ENCODE measurements around the gene QRICH2. TPM values are rescaled to one million over a fixed set of nuclear protein-coding genes. Genes with fewer than 3 reads are reported as not detected.

QRICH2 gene
- total and polyA plus RNA-seq, 2 experiments from 2014 or later: 5.0 to 6.8 TPM

- Histone ChIP-seq H3K9me3 (ENCODE audit: low read depth) (no peaks in the 10 kb centered on the region), H3K4me1 (ENCODE audit: low read depth) (peaks cover 43% of the 10 kb centered on the region), H3K4me3 (peak overlapping the region; percentile 99), H3K36me3 (peaks cover 2% of the 10 kb centered on the region), H3K27ac (peak overlapping the region; percentile 80), H3K27me3 (no peaks in the 10 kb centered on the region)
- no peak for TF ChIP-seq CTCF (IDR thresholded peaks at IDR 0.05; ENCODE audit: low read depth, low read length)
- DNase-seq (ENCODE audit: low read depth in 1 of 2, low spot score in 1 of 2): peak; percentile 68 to 80
Measured at GRCh38 chr17:76265624-76266243, 42.3 kb downstream of the QRICH2 start.

- peak; percentile 98 to 100 for DNase-seq (ENCODE audit: low read depth in 1 of 2, low spot score in 1 of 2)
- H3K9me3 ChIP-seq (ENCODE audit: low read depth): no peaks in the 10 kb centered on the region
- H3K36me3 ChIP-seq: no peaks in the 10 kb centered on the region
- peaks cover 37% of the 10 kb centered on the region for H3K4me1 ChIP-seq (ENCODE audit: low read depth)
- no peaks in the 10 kb centered on the region for H3K27me3 ChIP-seq
- H3K4me3 ChIP-seq: peak within 1 kb of the TSS; percentile 99
- peak within 1 kb of the TSS; percentile 80 for H3K27ac ChIP-seq
- no peak for TF ChIP-seq CTCF (IDR thresholded peaks at IDR 0.05; ENCODE audit: low read depth, low read length)
Measured at GRCh38 chr17:76264755-76265623, 43.1 kb downstream of the QRICH2 start, which contains the start of gene UBALD2. Gene UBALD2, plus strand, starts transcription at chr17:76265348. Its CDS starts 158 bp downstream, at chr17:76265506.

GRCh38 chr17:76264425-76264754 lies 43.7 kb downstream of the QRICH2 start:
- DNase-seq (ENCODE audit: low read depth in 1 of 2, low spot score in 1 of 2): no peak
- H3K4me1 ChIP-seq (ENCODE audit: low read depth): peaks cover 33% of the 10 kb centered on the region
- H3K27me3 ChIP-seq: no peaks in the 10 kb centered on the region
- no peak for TF ChIP-seq CTCF (IDR thresholded peaks at IDR 0.05; ENCODE audit: low read depth, low read length)
- H3K36me3 ChIP-seq: no peaks in the 10 kb centered on the region
- H3K27ac ChIP-seq: no peak overlapping the region
- no peaks in the 10 kb centered on the region for H3K9me3 ChIP-seq (ENCODE audit: low read depth)
- H3K4me3 ChIP-seq: no peak overlapping the region

- no peaks in the 10 kb centered on the region for H3K27me3 ChIP-seq
- H3K36me3 ChIP-seq: no peaks in the 10 kb centered on the region
- no peak for DNase-seq (ENCODE audit: low read depth in 1 of 2, low spot score in 1 of 2)
- no peak overlapping the region for H3K27ac ChIP-seq
- peaks cover 28% of the 10 kb centered on the region for H3K4me1 ChIP-seq (ENCODE audit: low read depth)
- no peak for TF ChIP-seq CTCF (IDR thresholded peaks at IDR 0.05; ENCODE audit: low read depth, low read length)
- H3K9me3 ChIP-seq (ENCODE audit: low read depth): no peaks in the 10 kb centered on the region
- H3K4me3 ChIP-seq: no peak overlapping the region
Measured at GRCh38 chr17:76263896-76264295, 44.2 kb downstream of the QRICH2 start.

- no peaks in the 10 kb centered on the region for H3K9me3 ChIP-seq (ENCODE audit: low read depth)
- no peaks in the 10 kb centered on the region for H3K36me3 ChIP-seq
- H3K27ac ChIP-seq: no peak overlapping the region
- no peak for DNase-seq (ENCODE audit: low read depth in 1 of 2, low spot score in 1 of 2)
- H3K4me1 ChIP-seq (ENCODE audit: low read depth): peaks cover 18% of the 10 kb centered on the region
- TF ChIP-seq CTCF (IDR thresholded peaks at IDR 0.05; ENCODE audit: low read depth, low read length): no peak
- no peaks in the 10 kb centered on the region for H3K27me3 ChIP-seq
- H3K4me3 ChIP-seq: no peak overlapping the region
Measured at GRCh38 chr17:76262732-76263344, 45.2 kb downstream of the QRICH2 start.
